Measurements from ENCODE around the gene PANX3. TPM values are rescaled to one million over a fixed set of nuclear protein-coding genes. Genes with fewer than 3 reads are reported as not detected.

Gene PANX3
- total RNA-seq, 1 donor from 2014 or later, result not detected

DNA sequence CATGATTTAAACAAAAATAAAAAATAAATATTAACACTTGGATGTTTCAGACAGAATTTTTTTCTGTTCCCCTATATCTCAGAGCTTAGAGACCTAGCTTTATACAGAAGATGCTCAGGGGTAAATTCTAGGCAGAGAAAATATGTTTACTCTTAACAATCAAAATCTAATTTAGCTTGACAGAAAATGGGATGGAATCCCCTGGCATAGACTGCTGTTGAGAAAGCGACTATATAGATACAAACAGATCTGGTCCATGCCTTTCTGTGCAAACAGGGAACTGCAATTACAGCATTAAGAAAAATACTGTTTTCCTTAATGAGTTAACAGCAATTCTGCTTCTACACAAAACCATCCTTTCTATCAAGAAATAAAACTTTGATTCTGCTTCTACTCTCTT lies 47.8 kb downstream of the PANX3 start:
- DNase-seq (ENCODE audit: low spot score in 2 of 2, unreplicated experiment in 2 of 2), result no peak
- Mint-ChIP-seq H3K36me3 (peaks cover 3% of the 10 kb centered on the region), H3K4me3 (no peak overlapping the region), H3K27ac (no peak overlapping the region), H3K9me3 (no peaks in the 10 kb centered on the region), H3K4me1 (peaks cover 11% of the 10 kb centered on the region), H3K27me3 (ENCODE audit: low read depth) (peaks cover 2% of the 10 kb centered on the region)
- TF ChIP-seq, protein P1, sequence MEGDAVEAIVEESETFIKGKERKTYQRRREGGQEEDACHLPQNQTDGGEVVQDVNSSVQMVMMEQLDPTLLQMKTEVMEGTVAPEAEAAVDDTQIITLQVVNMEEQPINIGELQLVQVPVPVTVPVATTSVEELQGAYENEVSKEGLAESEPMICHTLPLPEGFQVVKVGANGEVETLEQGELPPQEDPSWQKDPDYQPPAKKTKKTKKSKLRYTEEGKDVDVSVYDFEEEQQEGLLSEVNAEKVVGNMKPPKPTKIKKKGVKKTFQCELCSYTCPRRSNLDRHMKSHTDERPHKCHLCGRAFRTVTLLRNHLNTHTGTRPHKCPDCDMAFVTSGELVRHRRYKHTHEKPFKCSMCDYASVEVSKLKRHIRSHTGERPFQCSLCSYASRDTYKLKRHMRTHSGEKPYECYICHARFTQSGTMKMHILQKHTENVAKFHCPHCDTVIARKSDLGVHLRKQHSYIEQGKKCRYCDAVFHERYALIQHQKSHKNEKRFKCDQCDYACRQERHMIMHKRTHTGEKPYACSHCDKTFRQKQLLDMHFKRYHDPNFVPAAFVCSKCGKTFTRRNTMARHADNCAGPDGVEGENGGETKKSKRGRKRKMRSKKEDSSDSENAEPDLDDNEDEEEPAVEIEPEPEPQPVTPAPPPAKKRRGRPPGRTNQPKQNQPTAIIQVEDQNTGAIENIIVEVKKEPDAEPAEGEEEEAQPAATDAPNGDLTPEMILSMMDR (IDR thresholded peaks at IDR 0.05; ENCODE audit: unreplicated experiment), result no peak

DNA sequence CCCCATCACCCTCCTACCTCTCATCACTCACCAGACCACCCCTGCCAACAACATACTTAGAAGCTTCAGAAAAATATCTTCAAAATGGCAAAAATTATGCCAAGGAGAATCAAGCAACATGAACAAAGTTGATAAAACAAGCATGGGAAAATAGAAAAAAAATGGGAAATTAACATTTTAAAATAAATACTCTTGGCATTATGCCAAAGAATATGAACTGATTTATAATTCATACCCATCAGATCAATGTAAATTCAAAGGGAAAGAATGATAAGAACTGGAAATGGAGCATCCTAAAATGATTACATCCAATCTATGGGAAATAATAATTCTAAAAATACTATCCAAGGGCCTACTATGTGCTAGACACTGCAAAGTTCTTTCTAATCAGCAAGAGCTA lies 50.3 kb downstream of the PANX3 start:
- Mint-ChIP-seq H3K27ac (no peak overlapping the region), H3K4me3 (no peak overlapping the region), H3K9me3 (no peaks in the 10 kb centered on the region), H3K4me1 (peaks cover 11% of the 10 kb centered on the region), H3K27me3 (ENCODE audit: low read depth) (peaks cover 2% of the 10 kb centered on the region), H3K36me3 (peaks cover 3% of the 10 kb centered on the region)
- DNase-seq (ENCODE audit: low spot score in 2 of 2, unreplicated experiment in 2 of 2), result no peak
- TF ChIP-seq, protein P1 (IDR thresholded peaks at IDR 0.05; ENCODE audit: unreplicated experiment), result no peak

DNA sequence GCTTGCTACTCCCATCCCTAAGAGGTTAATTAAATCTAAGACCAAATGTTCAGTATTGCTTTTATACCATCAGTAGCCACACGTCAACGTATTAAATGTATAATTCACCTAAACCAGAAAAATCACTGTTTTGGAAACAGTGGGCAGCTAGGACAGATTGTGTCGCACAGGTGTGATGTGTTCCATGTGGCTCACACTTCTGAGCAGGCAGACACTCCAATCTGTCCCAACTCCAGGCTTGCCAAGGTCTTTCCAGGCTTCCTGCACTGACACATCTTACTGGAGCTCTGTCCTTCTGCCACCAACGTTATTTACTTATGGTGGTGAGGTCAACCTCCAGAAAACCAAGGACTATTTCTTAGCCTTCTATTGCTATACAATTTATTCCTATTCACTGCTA lies 50.9 kb downstream of the PANX3 start:
- TF ChIP-seq, protein P1 (IDR thresholded peaks at IDR 0.05; ENCODE audit: unreplicated experiment), result no peak
- Mint-ChIP-seq H3K27me3 (ENCODE audit: low read depth) (no peaks in the 10 kb centered on the region), H3K36me3 (peaks cover 3% of the 10 kb centered on the region), H3K27ac (no peak overlapping the region), H3K4me3 (no peak overlapping the region), H3K9me3 (no peaks in the 10 kb centered on the region), H3K4me1 (peaks cover 8% of the 10 kb centered on the region)
- no peak for DNase-seq (ENCODE audit: low spot score in 2 of 2, unreplicated experiment in 2 of 2)

DNA sequence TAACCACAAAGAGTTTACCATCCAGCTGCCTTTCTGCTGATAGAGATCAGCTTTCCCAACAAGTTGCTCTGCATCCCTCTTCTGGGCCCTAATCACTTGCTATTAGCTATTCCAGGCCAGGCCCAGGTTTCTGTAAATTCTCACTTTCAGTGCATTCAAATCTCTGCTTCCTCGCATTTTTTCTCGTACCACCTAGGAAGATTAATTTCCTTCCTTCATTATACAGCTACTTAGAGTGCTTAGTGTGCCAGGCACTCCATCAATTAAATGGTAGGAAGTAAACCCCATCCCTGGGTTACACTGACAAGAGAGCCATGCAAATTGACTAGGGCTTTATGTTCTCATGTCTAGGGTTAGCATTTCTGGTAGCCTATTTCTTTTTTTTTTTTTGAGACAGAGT lies 52.6 kb downstream of the PANX3 start:
- no peak overlapping the region for H3K27ac Mint-ChIP-seq
- peaks cover 3% of the 10 kb centered on the region for H3K36me3 Mint-ChIP-seq
- no peaks in the 10 kb centered on the region for H3K4me1 Mint-ChIP-seq
- no peaks in the 10 kb centered on the region for H3K9me3 Mint-ChIP-seq
- TF ChIP-seq, protein P1 (IDR thresholded peaks at IDR 0.05; ENCODE audit: unreplicated experiment), result no peak
- H3K27me3 Mint-ChIP-seq (ENCODE audit: low read depth), result no peaks in the 10 kb centered on the region
- DNase-seq (ENCODE audit: low spot score in 2 of 2, unreplicated experiment in 2 of 2), result no peak
- H3K4me3 Mint-ChIP-seq, result no peak overlapping the region

DNA sequence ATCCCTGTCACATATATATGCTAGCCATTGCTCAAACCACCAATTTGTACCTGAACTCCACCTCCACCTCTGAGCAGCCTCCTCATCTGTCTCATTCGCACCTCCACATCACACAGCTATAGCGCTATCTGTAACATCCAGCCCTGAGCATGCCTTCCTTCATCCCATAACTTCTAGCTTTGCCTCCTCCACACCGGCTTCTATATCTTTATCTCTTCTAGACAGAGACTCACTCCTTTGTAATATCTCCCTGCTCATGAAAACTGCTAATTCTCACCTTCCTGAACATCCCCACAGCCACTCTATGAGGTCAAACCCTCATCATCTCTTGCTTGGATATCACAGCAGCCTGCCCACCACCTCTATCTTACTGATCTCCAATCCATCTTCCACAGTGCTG lies 56.4 kb downstream of the PANX3 start:
- no peak overlapping the region for H3K4me3 Mint-ChIP-seq
- no peak for DNase-seq (ENCODE audit: low spot score in 2 of 2, unreplicated experiment in 2 of 2)
- TF ChIP-seq, protein P1 (IDR thresholded peaks at IDR 0.05; ENCODE audit: unreplicated experiment), result no peak
- H3K27ac Mint-ChIP-seq, result no peak overlapping the region
- peaks cover under 1% of the 10 kb centered on the region for H3K4me1 Mint-ChIP-seq
- H3K27me3 Mint-ChIP-seq (ENCODE audit: low read depth), result peaks cover 7% of the 10 kb centered on the region
- no peaks in the 10 kb centered on the region for H3K9me3 Mint-ChIP-seq
- H3K36me3 Mint-ChIP-seq, result no peaks in the 10 kb centered on the region

DNA sequence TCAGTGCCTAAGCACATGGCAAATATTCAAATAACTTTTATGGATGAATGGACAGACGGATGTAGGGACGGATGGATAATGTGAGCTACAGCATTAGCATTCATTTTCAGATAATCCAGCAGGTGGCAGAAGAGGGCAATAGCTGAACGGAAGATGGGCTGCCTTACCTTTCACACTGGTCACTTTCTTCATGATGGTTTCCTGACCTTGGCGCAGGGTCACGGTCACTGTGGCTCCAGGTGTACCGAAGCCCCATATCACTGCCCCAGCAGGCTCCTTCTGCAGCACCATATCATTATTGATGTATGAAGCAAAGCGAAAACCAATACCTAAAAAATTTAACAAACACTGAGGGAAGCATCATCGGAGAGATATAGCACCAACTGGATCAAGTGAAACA lies 58.0 kb downstream of the PANX3 start:
- peaks cover 7% of the 10 kb centered on the region for H3K27me3 Mint-ChIP-seq (ENCODE audit: low read depth)
- H3K4me1 Mint-ChIP-seq, result peaks cover 12% of the 10 kb centered on the region
- TF ChIP-seq, protein P1 (IDR thresholded peaks at IDR 0.05; ENCODE audit: unreplicated experiment), result peak; percentile 67
- DNase-seq (ENCODE audit: low spot score in 2 of 2, unreplicated experiment in 2 of 2), result no peak
- H3K4me3 Mint-ChIP-seq, result no peak overlapping the region
- H3K36me3 Mint-ChIP-seq, result no peaks in the 10 kb centered on the region
- no peaks in the 10 kb centered on the region for H3K9me3 Mint-ChIP-seq
- H3K27ac Mint-ChIP-seq, result no peak overlapping the region
